ACHN (cell line): ENCODE measurements around the gene RPL23.
"Not testable (repeated sequence)": the region's sequence is repeated elsewhere in the genome, so short reads cannot be mapped to it uniquely, and the experiment has no call there.

Experiments
- DNase-seq: peaks from one replicate; pipeline ENCODE4 v3.0.0-alpha.2; 2015
- in situ Hi-C: cut with HindIII; loops from 2 replicates; pipeline ENCODE4 v1.10.0; 2017; ENCODE audit warnings: low sequenced_read_pairs, low pct_ligation_motif_present, low pct_unique_long_range_greater_than_20kb

RPL23 gene

GRCh38 chr17:38870259-38871165, 17.0 kb upstream of the RPL23 start:
- in situ Hi-C loops: no loop called here
- peak; percentile 72 for DNase-seq

- DNase-seq: peak; percentile 90
- in situ Hi-C loops: no loop called here
Measured at GRCh38 chr17:38869526-38870258, 16.2 kb upstream of the RPL23 start, which contains the start of gene LASP1. TSS of gene LASP1 (plus strand) at chr17:38870058. CDS start at chr17:38870190, 132 bp downstream.

- in situ Hi-C loops: no loop called here
Measured at GRCh38 chr17:38868817-38869525, 15.4 kb upstream of the RPL23 start.

GRCh38 chr17:38867968-38868816, 14.7 kb upstream of the RPL23 start:
- in situ Hi-C loops: no loop called here
- peak; percentile 60 for DNase-seq

More at GRCh38 chr17:38868817-38869525, 15.4 kb upstream of the RPL23 start:
- peak; percentile 91 for DNase-seq

- in situ Hi-C loops: no loop called here
- peak; percentile 77 for DNase-seq
Measured at GRCh38 chr17:38867179-38867967, 13.9 kb upstream of the RPL23 start.

GRCh38 chr17:38864636-38865398, 11.3 kb upstream of the RPL23 start:
- in situ Hi-C loops: no loop called here

GRCh38 chr17:38861399-38861843, 7.9 kb upstream of the RPL23 start:
- DNase-seq: peak; percentile 30
- in situ Hi-C loops: no loop called here

More at GRCh38 chr17:38864636-38865398, 11.3 kb upstream of the RPL23 start:
- peak; percentile 23 for DNase-seq

GRCh38 chr17:38857271-38857670, 3.8 kb upstream of the RPL23 start:
- in situ Hi-C loops: no loop called here
- DNase-seq: no peak

GRCh38 chr17:38855101-38855714, 1.7 kb upstream of the RPL23 start:
- DNase-seq, in situ Hi-C loops: not testable (repeated sequence)

GRCh38 chr17:38852771-38853291, 690 bp downstream of the RPL23 start:
- in situ Hi-C loops: no loop called here
- no peak for DNase-seq

- no peak for DNase-seq
- in situ Hi-C loops: no loop called here
Measured at GRCh38 chr17:38851434-38851833, 2.1 kb downstream of the RPL23 start.

- no peak for DNase-seq
- in situ Hi-C loops: no loop called here
Measured at GRCh38 chr17:38850374-38850773, 3.1 kb downstream of the RPL23 start.

GRCh38 chr17:38848939-38849605, 4.4 kb downstream of the RPL23 start:
- DNase-seq: no peak
- in situ Hi-C loops: no loop called here

- no peak for DNase-seq
- in situ Hi-C loops: no loop called here
Measured at GRCh38 chr17:38848557-38848891, 5.0 kb downstream of the RPL23 start.

- in situ Hi-C loops: no loop called here
- DNase-seq: no peak
Measured at GRCh38 chr17:38844261-38844757, 9.2 kb downstream of the RPL23 start.
